ENCODE measurements around the gene APLNR. TPM values are rescaled to one million over a fixed set of nuclear protein-coding genes. Genes with fewer than 3 reads are reported as not detected.

APLNR gene
- total RNA-seq, 1 experiment from 2014 or later, result not detected

- H3K4me2 ChIP-seq (ENCODE audit: low read length), result peak overlapping the region; percentile 92; the same call in 1 of the 2 replicates
- POLR2A ChIA-PET, result interaction anchor here (1.1 kb wide), 1 partner anchor 33 kb away, joined by 3 read pairs; no protein-coding TSS in a partner anchor
These were observed 41.7 kb upstream of the APLNR start for GRCh38 chr11:57278721-57279095.

More at GRCh38 chr11:57278721-57279095, 41.7 kb upstream of the APLNR start:
- Histone ChIP-seq H3K36me3 (ENCODE audit: control insufficient read depth in 1 of 2, insufficient read depth in 2 of 2, low read length in 2 of 2) (no peaks in the 10 kb centered on the region), H3K4me1 (ENCODE audit: control insufficient read depth in 1 of 2, insufficient read depth in 2 of 2, low read length in 2 of 2) (peaks cover 9 to 15% of the 10 kb centered on the region in 2 experiments), H3K9ac (ENCODE audit: low read length) (peak overlapping the region; percentile 41; the same call in 1 of the 2 replicates), H3K4me3 (replicated peaks in 1 of 2; ENCODE audit: low read depth in 1 of 2, low read length in 2 of 2) (no peak overlapping the region), H2AFZ (ENCODE audit: low read depth, low read length, poor library complexity, severe bottlenecking) (peak overlapping the region; percentile 100), H4K20me1 (ENCODE audit: insufficient read depth) (no peaks in the 10 kb centered on the region), H3K27me3 (ENCODE audit: insufficient read depth, low read length) (no peaks in the 10 kb centered on the region), H3K27ac (ENCODE audit: low read depth, low read length) (peak overlapping the region; percentile 4; the same call in 1 of the 2 replicates), H3K79me2 (ENCODE audit: insufficient read depth, low read length) (no peaks in the 10 kb centered on the region), H3K9me3 (ENCODE audit: control insufficient read depth in 1 of 2, insufficient read depth in 1 of 2, low read depth in 1 of 2, low read length in 2 of 2) (no peaks in the 10 kb centered on the region), H3K9me2 (ENCODE audit: insufficient read depth) (no peaks in the 10 kb centered on the region)
- CTCF ChIA-PET, result interaction anchor here (1.4 to 1.5 kb wide), 2 partner anchors 9 to 29 kb away, joined by 3 to 5 read pairs; no protein-coding TSS in a partner anchor
- DNase-seq (ENCODE audit: low read depth, low spot score) (no peak), ATAC-seq (no peak)
- BruUV-seq (replicated peaks), result no TSS peak
- RAD21 ChIA-PET (ENCODE audit: low non-redundant PET in 1 of 2, low total read pairs in 2 of 2, uncharacterized antibody in 2 of 2, unreplicated experiment in 2 of 2), result no interaction called here
- intact Hi-C loops (cut with micrococcal nuclease), result no loop called here
- TF ChIP-seq EZH2 (IDR thresholded peaks at IDR 0.05) (no peak), TCF7L2 (IDR thresholded peaks at IDR 0.05; ENCODE audit: borderline replicate concordance, extremely low read depth, insufficient read depth, insufficient read length) (no peak), POLR2A (IDR thresholded peaks at IDR 0.05; ENCODE audit: borderline replicate concordance, extremely low read depth, insufficient read depth, insufficient read length) (no peak), ZNF274 (IDR thresholded peaks at IDR 0.05; ENCODE audit: low read depth, low read length) (no peak), ZFX (IDR thresholded peaks at IDR 0.05) (no peak), FOSL1 (IDR thresholded peaks at IDR 0.05; ENCODE audit: low read depth) (no peak), RAD21 (IDR thresholded peaks at IDR 0.05; ENCODE audit: low read depth) (no peak), CTCF (IDR thresholded peaks at IDR 0.05 in 2 of 3, conservative IDR thresholded peaks at IDR 0.05 in 1 of 3; ENCODE audit: borderline replicate concordance in 1 of 3, insufficient read depth in 1 of 3, low read depth in 2 of 3, low read length in 2 of 3) (no peak), JUND (IDR thresholded peaks at IDR 0.05) (no peak), REST (IDR thresholded peaks at IDR 0.05; ENCODE audit: low read depth) (no peak), POLR2AphosphoS5 (IDR thresholded peaks at IDR 0.05; ENCODE audit: low read depth, low read length) (no peak), YY1 (IDR thresholded peaks at IDR 0.05; ENCODE audit: extremely low read depth, insufficient replicate concordance, low read depth, low read length) (no peak), SRF (IDR thresholded peaks at IDR 0.05; ENCODE audit: low read depth) (no peak), SP1 (IDR thresholded peaks at IDR 0.05; ENCODE audit: low read depth) (no peak), ZBTB33 (IDR thresholded peaks at IDR 0.05; ENCODE audit: extremely low read depth, insufficient replicate concordance, low read length) (no peak), SIN3A (IDR thresholded peaks at IDR 0.05; ENCODE audit: low read depth) (no peak), CBX3 (IDR thresholded peaks at IDR 0.05; ENCODE audit: low read depth) (no peak), EGR1 (IDR thresholded peaks at IDR 0.05; ENCODE audit: low read depth) (no peak)

Data from HCT116 (cell line).